T follicular helper cell (primary cell): Measurements from ENCODE around the gene VPS37C.
A peak's percentile ranks its signal among the peaks of the same experiment; 100 is the strongest.

Source experiments
- DNase-seq: peaks from one replicate; pipeline ENCODE4 v3.0.0-alpha.2; 2020; ENCODE audit warnings: low read depth

The VPS37C gene

GRCh38 chr11:61133145-61133544 lies 28.1 kb downstream of the VPS37C start:
- no peak for DNase-seq

GRCh38 chr11:61132646-61133045 lies 28.6 kb downstream of the VPS37C start:
- DNase-seq = no peak

GRCh38 chr11:61131998-61132555 lies 29.1 kb downstream of the VPS37C start:
- DNase-seq = no peak

GRCh38 chr11:61131586-61131985 lies 29.6 kb downstream of the VPS37C start:
- no peak for DNase-seq

GRCh38 chr11:61131186-61131585 lies 30.0 kb downstream of the VPS37C start:
- DNase-seq = no peak

GRCh38 chr11:61129639-61130523 lies 31.3 kb downstream of the VPS37C start:
- peak; percentile 86 for DNase-seq

GRCh38 chr11:61128947-61129638 lies 32.1 kb downstream of the VPS37C start:
- no peak for DNase-seq

GRCh38 chr11:61127991-61128390 lies 33.2 kb downstream of the VPS37C start:
- no peak for DNase-seq

GRCh38 chr11:61126256-61126655 lies 35.0 kb downstream of the VPS37C start:
- no peak for DNase-seq

- DNase-seq = no peak
Measured at GRCh38 chr11:61125310-61125684, 35.9 kb downstream of the VPS37C start.

- DNase-seq = no peak
Measured at GRCh38 chr11:61124574-61125309, 36.5 kb downstream of the VPS37C start.

- no peak for DNase-seq
Measured at GRCh38 chr11:61123775-61124571, 37.3 kb downstream of the VPS37C start.

GRCh38 chr11:61122761-61123160 lies 38.5 kb downstream of the VPS37C start:
- DNase-seq = no peak

- DNase-seq = no peak
Measured at GRCh38 chr11:61121917-61122316, 39.3 kb downstream of the VPS37C start.

GRCh38 chr11:61121192-61121831 lies 39.9 kb downstream of the VPS37C start:
- DNase-seq = no peak

- DNase-seq = peak; percentile 66
Measured at GRCh38 chr11:61120706-61121191, 40.5 kb downstream of the VPS37C start.

GRCh38 chr11:61120099-61120705 lies 41.0 kb downstream of the VPS37C start:
- no peak for DNase-seq

- DNase-seq = no peak
Measured at GRCh38 chr11:61119571-61119970, 41.7 kb downstream of the VPS37C start.

GRCh38 chr11:61119055-61119454 lies 42.2 kb downstream of the VPS37C start:
- DNase-seq = no peak

GRCh38 chr11:61118406-61118805 lies 42.8 kb downstream of the VPS37C start:
- DNase-seq = no peak
